Thoracic aorta (tissue), 2 donors: ENCODE results near the gene BRSK2. TPM values are rescaled to one million over a fixed set of nuclear protein-coding genes. Genes with fewer than 3 reads are reported as not detected.

ENCODE experiments used
- ATAC-seq: fragments of 150-250 bp; one replicate; pipeline ENCODE4 v1.8.0; 2017; ENCODE audit warnings: low read depth; ENCODE audit not compliant: insufficient number of reproducible peaks, low FRiP score
- DNase-seq: peaks from one replicate; pipeline ENCODE4 v3.0.0-alpha.2; 2020; ENCODE audit warnings: low spot score
- H3K27ac ChIP-seq, 2 donors: fragments of 200-600 bp; sonication (generic); 1 replicate in 1 of 2; 2 replicates in 1 of 2; pipeline ENCODE4 v1.5.1; 2016; ENCODE audit warnings: mild to moderate bottlenecking in 2 of 2, moderate library complexity in 2 of 2
- H3K27me3 ChIP-seq: fragments of 200-600 bp; sonication (generic); replicated peaks from 2 replicates; pipeline ENCODE4 v1.6.0; 2016; ENCODE audit warnings: mild to moderate bottlenecking; ENCODE audit not compliant: insufficient read depth
- H3K36me3 ChIP-seq: fragments of 200-600 bp; sonication (generic); one replicate; pipeline ENCODE4 v1.5.1; 2016
- H3K4me1 ChIP-seq, 2 donors: fragments of 200-600 bp; sonication (generic); 1 replicate in 1 of 2; 2 replicates in 1 of 2; pipeline versions ENCODE4 v1.5.1 to v1.6.0; 2016; ENCODE audit warnings: low read depth in 2 of 2, mild to moderate bottlenecking in 1 of 2; ENCODE audit not compliant: control insufficient read depth in 1 of 2
- H3K4me3 ChIP-seq: fragments of 200-600 bp; sonication (generic); 2 replicates; pipeline ENCODE4 v1.5.1; 2016; ENCODE audit warnings: mild to moderate bottlenecking
- H3K9me3 ChIP-seq: fragments of 200-600 bp; sonication (generic); 2 replicates; pipeline ENCODE4 v1.5.1; 2016
- total RNA-seq, 2 donors: library from RNA; depleted of rRNA; stranded (reverse); fragments of >200 nt; gene quantifications; one replicate each; pipeline versions ENCODE4 v1.1.0 to v1.2.3, GENCODE V29; 2016
- TF ChIP-seq, protein P1 (sequence below): fragments of 200-600 bp; sonication (generic); IDR thresholded peaks from one replicate; pipeline ENCODE4 v1.5.1; 2019; ENCODE audit warnings: antibody characterized with exemption

Gene BRSK2
- total RNA-seq, 2 donors from 2014 or later, result 1.2 TPM; not detected in 1

DNA sequence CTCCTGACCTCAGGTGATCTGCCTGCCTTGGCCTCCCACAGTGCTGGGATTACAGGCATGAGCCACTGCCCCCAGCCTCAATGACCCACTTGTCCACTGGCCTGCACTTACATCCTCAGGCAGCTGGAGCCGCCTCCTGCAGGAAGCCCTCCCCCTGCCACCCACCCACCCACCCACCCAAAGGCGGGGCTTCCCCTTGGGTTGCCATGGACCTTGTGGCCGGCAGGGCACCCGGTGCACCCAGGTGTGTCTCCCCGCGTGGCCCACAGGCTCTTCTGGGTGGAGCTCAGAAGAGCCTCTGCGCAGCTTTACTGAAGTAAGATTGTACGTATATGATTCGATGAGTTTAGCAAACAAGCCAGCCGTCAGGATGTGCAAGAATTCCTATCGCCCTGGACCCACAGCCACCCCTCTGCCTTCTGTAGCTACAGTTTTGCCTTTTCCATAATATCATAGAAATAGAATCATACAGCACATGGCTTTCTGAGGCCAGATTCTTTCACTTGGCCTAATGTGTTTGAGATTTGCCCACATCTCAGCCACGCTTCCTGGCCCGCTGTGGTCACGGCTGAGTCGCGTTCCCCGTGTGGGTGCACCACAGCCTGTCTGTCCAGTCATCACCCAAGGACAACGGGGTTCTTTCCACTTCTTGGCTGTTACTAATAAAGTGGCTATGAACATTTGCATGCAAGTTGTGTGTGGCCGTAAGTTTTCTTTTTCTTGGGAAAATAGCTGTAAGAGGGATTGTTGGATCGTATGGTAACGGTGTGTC is 5.3 kb upstream of the BRSK2 start:
- ATAC-seq, result no peak
- no peaks in the 10 kb centered on the region for H3K36me3 ChIP-seq
- TF ChIP-seq, protein P1, sequence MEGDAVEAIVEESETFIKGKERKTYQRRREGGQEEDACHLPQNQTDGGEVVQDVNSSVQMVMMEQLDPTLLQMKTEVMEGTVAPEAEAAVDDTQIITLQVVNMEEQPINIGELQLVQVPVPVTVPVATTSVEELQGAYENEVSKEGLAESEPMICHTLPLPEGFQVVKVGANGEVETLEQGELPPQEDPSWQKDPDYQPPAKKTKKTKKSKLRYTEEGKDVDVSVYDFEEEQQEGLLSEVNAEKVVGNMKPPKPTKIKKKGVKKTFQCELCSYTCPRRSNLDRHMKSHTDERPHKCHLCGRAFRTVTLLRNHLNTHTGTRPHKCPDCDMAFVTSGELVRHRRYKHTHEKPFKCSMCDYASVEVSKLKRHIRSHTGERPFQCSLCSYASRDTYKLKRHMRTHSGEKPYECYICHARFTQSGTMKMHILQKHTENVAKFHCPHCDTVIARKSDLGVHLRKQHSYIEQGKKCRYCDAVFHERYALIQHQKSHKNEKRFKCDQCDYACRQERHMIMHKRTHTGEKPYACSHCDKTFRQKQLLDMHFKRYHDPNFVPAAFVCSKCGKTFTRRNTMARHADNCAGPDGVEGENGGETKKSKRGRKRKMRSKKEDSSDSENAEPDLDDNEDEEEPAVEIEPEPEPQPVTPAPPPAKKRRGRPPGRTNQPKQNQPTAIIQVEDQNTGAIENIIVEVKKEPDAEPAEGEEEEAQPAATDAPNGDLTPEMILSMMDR, result no peak

DNA sequence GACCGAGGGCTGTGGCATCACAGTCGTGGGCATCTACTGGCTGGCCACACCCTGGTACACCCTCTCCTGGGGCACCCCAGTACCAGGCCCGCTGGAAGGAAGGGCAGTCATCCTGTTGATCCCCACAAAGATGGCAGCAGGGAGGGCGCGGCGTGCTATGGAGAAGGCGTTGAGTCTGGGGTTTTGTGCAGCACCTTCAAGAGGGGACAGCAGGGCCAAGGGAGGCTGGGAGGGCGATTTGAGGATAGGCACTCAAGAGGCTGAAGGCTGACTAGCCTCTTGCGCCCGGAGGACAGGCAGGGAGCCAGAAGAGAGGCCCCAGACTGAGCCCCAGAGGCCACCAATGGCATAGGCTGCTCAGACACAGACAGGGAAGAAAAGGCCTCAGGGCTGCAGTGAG is 2.2 kb upstream of the BRSK2 start:
- ATAC-seq (no peak), DNase-seq (no peak)
- Histone ChIP-seq H3K9me3 (no peaks in the 10 kb centered on the region), H3K4me3 (no peak overlapping the region), H3K27ac (no peak overlapping the region), H3K27me3 (no peaks in the 10 kb centered on the region), H3K4me1 (peaks cover 7 to 20% of the 10 kb centered on the region in 2 donors), H3K36me3 (no peaks in the 10 kb centered on the region)
- TF ChIP-seq, protein P1, result no peak

More for the DNA sequence above, 5.3 kb upstream of the BRSK2 start:
- no peak overlapping the region for H3K4me3 ChIP-seq
- H3K27me3 ChIP-seq, result no peaks in the 10 kb centered on the region
- no peak overlapping the region for H3K27ac ChIP-seq
- DNase-seq, result no peak
- H3K9me3 ChIP-seq, result no peaks in the 10 kb centered on the region
- H3K4me1 ChIP-seq, result peaks cover 7 to 8% of the 10 kb centered on the region in 2 donors

DNA sequence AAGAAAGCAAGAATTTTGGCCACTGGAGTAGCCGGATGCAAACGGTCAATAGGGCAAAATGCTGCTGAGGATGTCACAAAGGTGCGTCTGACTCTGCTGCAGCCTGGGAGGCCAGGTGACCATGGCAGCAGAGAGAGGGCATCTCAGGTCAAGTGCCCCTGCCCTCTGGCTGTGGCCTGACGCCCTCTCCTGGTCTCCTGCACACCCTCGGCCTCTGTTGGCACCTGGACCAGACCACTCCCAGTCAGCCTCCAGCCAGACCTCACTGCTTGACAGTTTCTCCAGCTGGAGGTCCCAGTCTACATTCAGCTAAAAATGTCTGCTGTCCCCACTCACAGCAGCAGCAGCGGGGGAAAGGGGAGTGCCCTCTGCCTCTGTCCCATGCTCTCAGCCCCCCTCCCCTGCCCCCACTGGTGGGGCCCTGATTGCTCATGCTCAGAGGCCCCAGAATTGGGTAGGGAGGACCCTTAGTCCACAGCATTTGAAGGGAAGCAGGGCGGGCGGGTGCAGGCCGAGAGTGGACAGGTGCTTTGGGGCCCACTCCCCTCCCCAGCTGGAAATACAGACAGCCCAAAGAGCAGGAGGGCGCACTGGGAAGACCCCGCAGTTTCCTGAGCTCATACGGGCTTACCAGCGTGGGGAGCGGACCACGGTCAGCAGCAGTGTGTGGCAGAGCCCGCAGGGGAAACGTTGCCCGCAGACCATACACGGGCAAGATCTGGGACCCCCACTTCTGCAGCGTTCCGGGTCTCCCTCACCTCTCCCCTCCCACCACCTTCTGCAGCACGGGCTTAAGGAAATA is 1.6 kb upstream of the BRSK2 start:
- Histone ChIP-seq H3K36me3 (no peaks in the 10 kb centered on the region), H3K9me3 (no peaks in the 10 kb centered on the region), H3K4me3 (no peak overlapping the region), H3K4me1 (peaks cover 7 to 20% of the 10 kb centered on the region in 2 donors), H3K27me3 (peaks cover 3% of the 10 kb centered on the region), H3K27ac (no peak overlapping the region)
- ATAC-seq, result no peak
- no peak for DNase-seq
- TF ChIP-seq, protein P1, result no peak

DNA sequence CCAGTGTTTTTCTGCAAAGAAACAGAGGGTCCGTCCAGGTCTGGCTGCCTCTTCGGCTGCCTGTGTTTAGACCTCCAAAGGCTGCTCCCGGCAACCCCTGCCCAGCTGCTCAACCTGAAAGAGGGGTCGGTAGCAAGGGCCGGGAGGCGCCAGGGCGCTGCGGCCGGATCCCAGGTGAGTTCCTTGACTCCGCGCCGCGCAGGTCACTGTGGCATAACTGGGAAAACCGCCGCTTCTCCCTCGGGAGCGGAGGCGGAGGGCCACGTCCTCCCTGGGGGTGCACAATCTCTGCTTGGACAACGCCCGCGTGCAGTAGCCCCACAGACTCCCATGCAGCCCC is 1.0 kb upstream of the BRSK2 start:
- Histone ChIP-seq H3K4me1 (peaks cover 5 to 16% of the 10 kb centered on the region in 2 donors), H3K36me3 (no peaks in the 10 kb centered on the region), H3K27ac (no peak overlapping the region), H3K4me3 (peak overlapping the region; percentile 77), H3K27me3 (peaks cover 5% of the 10 kb centered on the region), H3K9me3 (no peaks in the 10 kb centered on the region)
- TF ChIP-seq, protein P1, result no peak
- DNase-seq (no peak), ATAC-seq (no peak)

DNA sequence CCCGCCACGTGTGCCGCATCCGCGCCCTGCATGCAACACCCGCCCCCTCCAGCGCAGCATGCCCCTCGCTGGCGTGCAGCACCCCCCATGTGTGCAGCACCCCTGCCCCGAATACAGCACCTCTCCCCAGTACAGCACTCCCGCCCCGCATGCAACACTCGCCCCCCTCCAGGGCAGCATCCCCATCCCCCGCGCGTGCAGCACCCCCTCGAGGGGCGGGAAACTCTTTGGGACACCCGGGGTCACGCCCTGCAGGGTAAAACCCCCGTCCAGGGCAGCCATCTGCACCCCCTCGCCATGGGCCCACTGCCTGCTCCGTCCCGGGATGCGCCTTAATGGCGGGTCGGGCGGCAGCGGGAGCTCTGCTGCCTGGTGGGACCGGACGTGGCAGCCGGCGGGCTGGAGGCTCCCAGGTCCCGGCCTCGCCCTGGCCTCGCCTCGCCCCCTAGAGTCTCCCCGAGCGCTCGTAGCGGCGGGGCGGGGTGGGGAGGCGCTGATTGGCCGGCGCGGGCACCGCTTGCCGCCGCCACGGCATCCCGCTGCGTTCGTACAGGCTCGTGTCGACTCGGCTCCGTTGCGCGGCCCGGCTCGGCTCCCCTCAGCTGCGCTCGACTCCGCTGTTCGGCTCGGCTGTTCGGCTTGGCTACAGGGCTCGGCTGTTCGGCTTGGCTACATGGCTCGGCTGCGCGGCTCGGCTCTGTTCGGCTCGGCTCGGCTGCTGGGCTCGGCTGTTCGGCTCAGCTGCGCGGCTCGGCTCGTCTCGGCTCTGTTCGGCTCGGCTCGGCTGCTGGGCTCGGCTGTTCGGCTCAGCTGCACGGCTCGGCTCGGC is 417 bp upstream of the BRSK2 start:
- Histone ChIP-seq H3K4me1 (peaks cover 5 to 16% of the 10 kb centered on the region in 2 donors), H3K27me3 (peaks cover 5% of the 10 kb centered on the region), H3K4me3 (peak overlapping the region; percentile 77), H3K27ac (peak overlapping the region in 1 of 2 donors; percentile 39), H3K9me3 (no peaks in the 10 kb centered on the region), H3K36me3 (no peaks in the 10 kb centered on the region)
- ATAC-seq, result peak; percentile 97
- DNase-seq, result peak; percentile 89
- TF ChIP-seq, protein P1, result no peak
